ENCODE data around the gene PHTF2.
"Not testable (repeated sequence)": the region's sequence is repeated elsewhere in the genome, so short reads cannot be mapped to it uniquely, and the experiment has no call there.

The PHTF2 gene

DNA sequence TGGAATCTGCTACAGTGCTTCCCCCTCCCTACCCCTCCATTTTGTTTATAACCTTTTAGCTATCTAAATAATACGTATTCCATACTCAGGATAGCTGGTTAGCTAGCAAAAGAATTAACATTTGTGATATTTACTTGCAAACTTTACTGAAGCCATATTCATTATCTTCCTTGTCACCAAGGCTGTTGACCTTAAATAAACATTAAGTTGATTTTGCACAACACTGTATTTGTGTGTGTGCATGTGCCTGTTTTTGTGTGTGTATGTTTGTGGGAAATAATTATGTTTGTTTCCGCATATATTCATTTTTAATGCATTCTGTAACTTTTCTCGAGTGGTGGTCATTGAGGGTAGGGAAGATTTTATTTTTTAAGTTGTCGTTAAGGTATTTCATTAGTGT is 16.2 kb upstream of the PHTF2 start:
- TF ChIP-seq, protein P1, sequence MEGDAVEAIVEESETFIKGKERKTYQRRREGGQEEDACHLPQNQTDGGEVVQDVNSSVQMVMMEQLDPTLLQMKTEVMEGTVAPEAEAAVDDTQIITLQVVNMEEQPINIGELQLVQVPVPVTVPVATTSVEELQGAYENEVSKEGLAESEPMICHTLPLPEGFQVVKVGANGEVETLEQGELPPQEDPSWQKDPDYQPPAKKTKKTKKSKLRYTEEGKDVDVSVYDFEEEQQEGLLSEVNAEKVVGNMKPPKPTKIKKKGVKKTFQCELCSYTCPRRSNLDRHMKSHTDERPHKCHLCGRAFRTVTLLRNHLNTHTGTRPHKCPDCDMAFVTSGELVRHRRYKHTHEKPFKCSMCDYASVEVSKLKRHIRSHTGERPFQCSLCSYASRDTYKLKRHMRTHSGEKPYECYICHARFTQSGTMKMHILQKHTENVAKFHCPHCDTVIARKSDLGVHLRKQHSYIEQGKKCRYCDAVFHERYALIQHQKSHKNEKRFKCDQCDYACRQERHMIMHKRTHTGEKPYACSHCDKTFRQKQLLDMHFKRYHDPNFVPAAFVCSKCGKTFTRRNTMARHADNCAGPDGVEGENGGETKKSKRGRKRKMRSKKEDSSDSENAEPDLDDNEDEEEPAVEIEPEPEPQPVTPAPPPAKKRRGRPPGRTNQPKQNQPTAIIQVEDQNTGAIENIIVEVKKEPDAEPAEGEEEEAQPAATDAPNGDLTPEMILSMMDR (IDR thresholded peaks at IDR 0.05; ENCODE audit: insufficient read depth, low read depth, low read length, missing control alignments) = no peak
- no peak for DNase-seq (ENCODE audit: low read depth)
- H3K4me3 ChIP-seq (ENCODE audit: low read length) = no peak overlapping the region

DNA sequence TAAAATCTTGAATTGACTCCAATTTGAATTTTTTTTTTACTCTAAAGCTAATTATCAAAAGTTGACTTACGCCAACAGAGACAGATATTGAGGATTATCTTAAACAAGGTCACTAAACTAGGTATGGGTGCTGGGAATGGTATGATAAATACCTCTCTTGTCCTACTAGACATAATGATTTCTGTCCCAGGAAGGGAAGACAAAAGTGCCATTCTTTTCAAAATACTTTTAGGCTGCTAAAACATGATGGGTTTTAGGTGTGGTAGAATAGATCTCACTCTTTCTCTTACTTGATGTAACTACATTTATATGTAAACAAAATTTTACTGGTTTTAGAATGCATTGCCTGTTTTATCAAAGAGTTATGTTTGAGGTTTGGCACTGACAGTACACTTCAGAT is 15.5 kb upstream of the PHTF2 start:
- H3K4me3 ChIP-seq (ENCODE audit: low read length) = no peak overlapping the region
- TF ChIP-seq, protein P1 (IDR thresholded peaks at IDR 0.05; ENCODE audit: insufficient read depth, low read depth, low read length, missing control alignments) = no peak
- no peak for DNase-seq (ENCODE audit: low read depth)

DNA sequence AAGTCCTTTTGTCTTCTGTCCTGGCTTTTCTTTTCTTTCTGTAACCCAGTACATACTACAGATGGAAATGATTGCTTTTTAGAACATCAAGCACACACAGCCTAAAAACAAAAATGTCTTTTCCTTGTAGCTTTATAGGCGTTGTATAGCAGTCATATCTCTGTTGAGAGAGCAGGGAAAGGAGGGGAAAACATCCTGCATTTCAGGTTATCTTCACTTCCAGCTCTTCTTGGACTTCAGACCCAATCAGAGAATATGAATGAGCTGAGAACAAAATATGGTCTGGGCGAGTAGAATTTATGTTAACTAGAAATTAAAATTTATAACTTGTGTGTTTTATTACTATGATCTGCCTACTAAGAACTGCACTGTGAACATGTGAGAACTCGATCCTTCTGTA is 15.0 kb upstream of the PHTF2 start:
- no peak for DNase-seq (ENCODE audit: low read depth)
- TF ChIP-seq, protein P1 (IDR thresholded peaks at IDR 0.05; ENCODE audit: insufficient read depth, low read depth, low read length, missing control alignments) = no peak
- H3K4me3 ChIP-seq (ENCODE audit: low read length) = no peak overlapping the region

DNA sequence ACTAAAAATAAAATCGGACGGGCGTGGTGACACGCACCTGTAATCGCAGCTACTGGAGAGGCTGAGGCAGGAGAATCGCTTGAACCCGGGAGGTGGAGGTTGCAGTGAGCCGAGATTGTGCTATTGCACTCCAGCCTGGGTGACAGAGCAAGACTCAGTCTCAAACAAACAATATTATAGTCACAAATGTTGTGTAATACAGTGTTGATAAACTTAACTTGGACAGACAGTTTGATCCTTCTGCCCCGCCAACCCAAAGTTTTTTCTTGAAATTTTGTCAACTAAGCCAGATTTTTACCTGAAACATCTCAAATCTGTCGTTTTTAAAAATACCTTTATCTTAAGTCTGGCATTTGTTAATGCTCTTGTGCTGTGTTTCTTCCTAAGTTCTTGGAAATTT is 14.1 kb upstream of the PHTF2 start:
- not testable (repeated sequence) for DNase-seq (ENCODE audit: low read depth)

DNA sequence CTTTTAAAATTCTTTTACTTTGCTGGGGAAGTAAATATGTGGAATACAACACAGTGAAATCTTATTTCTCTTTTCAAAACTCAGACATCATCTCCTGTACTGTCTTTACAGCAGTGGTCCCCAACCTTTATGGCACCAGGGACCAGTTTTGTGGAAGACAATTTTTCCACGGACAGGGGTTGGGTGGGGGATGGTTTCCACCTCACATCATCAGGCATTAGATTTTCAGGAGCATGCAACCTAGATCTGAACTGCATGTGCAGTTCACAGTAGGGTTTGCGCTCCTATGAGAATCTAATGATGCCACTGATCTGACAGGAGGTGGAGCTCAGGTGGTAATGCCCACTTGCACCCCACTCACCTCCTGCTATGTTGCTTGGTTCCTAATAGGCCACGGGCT is 12.6 kb upstream of the PHTF2 start:
- TF ChIP-seq, protein P1 (IDR thresholded peaks at IDR 0.05; ENCODE audit: insufficient read depth, low read depth, low read length, missing control alignments) = no peak
- no peak overlapping the region for H3K4me3 ChIP-seq (ENCODE audit: low read length)
- DNase-seq (ENCODE audit: low read depth) = no peak

More for the DNA sequence above, 14.1 kb upstream of the PHTF2 start:
- H3K4me3 ChIP-seq (ENCODE audit: low read length) = not testable (repeated sequence)

DNA sequence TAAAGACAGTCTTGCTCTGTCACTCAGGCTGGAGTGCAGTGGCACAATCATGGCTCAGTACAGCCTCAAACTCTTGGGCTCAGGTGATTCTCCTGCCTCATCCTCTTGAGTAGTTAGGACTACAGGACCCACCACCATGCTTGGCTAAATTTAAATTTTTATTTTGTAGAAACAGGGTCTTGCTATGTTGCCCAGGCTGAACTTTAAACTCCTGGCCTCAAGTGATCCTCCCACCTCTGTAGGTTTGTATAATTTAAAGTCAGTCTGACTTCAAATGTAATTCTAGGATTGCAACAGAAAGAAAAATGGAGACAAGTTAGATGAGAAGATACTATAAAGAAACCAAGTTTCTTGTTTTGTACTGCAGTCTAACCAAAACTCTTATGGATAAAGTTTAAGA is 11.8 kb upstream of the PHTF2 start:
- H3K4me3 ChIP-seq (ENCODE audit: low read length) = no peak overlapping the region
- TF ChIP-seq, protein P1 (IDR thresholded peaks at IDR 0.05; ENCODE audit: insufficient read depth, low read depth, low read length, missing control alignments) = no peak
- DNase-seq (ENCODE audit: low read depth) = no peak

DNA sequence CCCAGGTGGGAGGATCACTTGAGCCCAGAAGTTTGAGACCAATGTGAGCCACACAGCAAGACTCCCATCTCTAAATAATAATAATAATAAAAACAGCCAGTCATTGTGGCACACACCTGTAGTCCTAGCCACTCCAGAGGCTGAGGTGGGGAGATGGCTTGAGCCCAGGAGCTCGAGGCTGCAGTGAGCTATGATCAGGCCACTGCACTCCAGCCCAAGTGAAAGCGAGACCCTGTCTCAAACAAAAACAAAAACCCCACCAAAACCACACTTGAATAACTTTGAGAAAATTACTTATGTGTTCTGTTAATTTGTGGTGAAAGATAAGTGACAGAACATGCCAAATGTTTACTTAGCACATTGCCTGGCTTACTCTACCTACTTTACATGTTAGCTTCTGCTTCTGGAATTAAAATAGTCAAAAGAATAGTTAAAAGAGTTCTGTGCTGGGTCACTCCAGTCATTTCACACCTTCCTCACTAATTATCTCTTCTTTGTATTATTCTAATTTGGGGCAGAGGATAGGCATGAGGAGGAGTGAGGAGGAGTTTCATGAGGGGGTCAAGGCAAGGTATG is 10.2 kb upstream of the PHTF2 start:
- DNase-seq (ENCODE audit: low read depth) = no peak
- TF ChIP-seq, protein P1 (IDR thresholded peaks at IDR 0.05; ENCODE audit: insufficient read depth, low read depth, low read length, missing control alignments) = no peak
- no peak overlapping the region for H3K4me3 ChIP-seq (ENCODE audit: low read length)

Data from epithelial cell of esophagus (primary cell).